SK-N-SH (cell line): ENCODE results near the gene GABRB1. TPM values are rescaled to one million over a fixed set of nuclear protein-coding genes. Genes with fewer than 3 reads are reported as not detected.

ENCODE experiments used
- CTCF ChIA-PET: fragments of 300-600, 350-600 bp; formaldehyde crosslinking; extraction: SDS; loops from one replicate; lab custom pipeline; 2021; lab: Yijun Ruan, JAX
- POLR2A ChIA-PET: fragments of 350-600 bp; sonication (Branson Sonifier 250); formaldehyde crosslinking; extraction: SDS; loops from one replicate; lab custom pipeline; 2020; ENCODE audit warnings: antibody characterized with exemption, inconsistent platforms; lab: Yijun Ruan, JAX
- DNase-seq: peaks from one replicate; pipeline ENCODE4 v3.0.0; 2012
- H2AFZ ChIP-seq: fragments of 200-600 bp; sonication (generic); 2 replicates; pipeline ENCODE4 v1.8.1; 2016; ENCODE audit warnings: antibody characterized with exemption, mild to moderate bottlenecking, low read depth
- H3F3A ChIP-seq: fragments of 200-600 bp; sonication (generic); replicated peaks from 2 replicates; pipeline ENCODE3; 2016; ENCODE audit warnings: antibody characterized with exemption, mild to moderate bottlenecking; ENCODE audit not compliant: insufficient read depth
- H3K27ac ChIP-seq, 2 experiments: fragments of 200-500 bp in 1 of 2; fragments of 200-600 bp in 1 of 2; sonication (Bioruptor generic) in 1 of 2; sonication (generic), shearing (Covaris generic) in 1 of 2; 2 replicates each; pipeline versions ENCODE4 v1.5.1 to v1.6.1; 2014 to 2016; ENCODE audit warnings: low read depth in 2 of 2, inconsistent platforms in 1 of 2, low read length in 1 of 2, mild to moderate bottlenecking in 1 of 2, mixed read lengths in 1 of 2
- H3K27me3 ChIP-seq: fragments of 200-600 bp; sonication (generic), shearing (Covaris generic); 2 replicates; pipeline ENCODE4 v1.6.1; 2016; ENCODE audit warnings: mixed run types; ENCODE audit not compliant: insufficient read depth
- H3K36me3 ChIP-seq, 2 experiments: fragments of 200-500 bp in 1 of 2; fragments of 200-600 bp in 1 of 2; sonication (Bioruptor generic) in 1 of 2; sonication (generic) in 1 of 2; replicated peaks in 1 of 2; 2 replicates each; pipeline versions ENCODE3 to v1.5.1; 2014 to 2016; ENCODE audit warnings: low read length in 1 of 2, mild to moderate bottlenecking in 1 of 2; ENCODE audit not compliant: insufficient read depth in 2 of 2, control insufficient read depth in 1 of 2
- H3K4me1 ChIP-seq, 2 experiments: fragments of 200-500 bp in 1 of 2; fragments of 200-600 bp in 1 of 2; sonication (Bioruptor generic) in 1 of 2; sonication (generic), shearing (Covaris generic) in 1 of 2; 2 replicates each; pipeline versions ENCODE4 v1.5.1 to v1.6.1; 2014 to 2016; ENCODE audit warnings: low read depth in 1 of 2, low read length in 1 of 2, mixed run types in 1 of 2; ENCODE audit not compliant: insufficient read depth in 2 of 2, control insufficient read depth in 1 of 2
- H3K4me2 ChIP-seq: fragments of 200-600 bp; sonication (generic), shearing (Covaris generic); 2 replicates; pipeline ENCODE4 v1.6.1; 2017; ENCODE audit warnings: mixed run types
- H3K4me3 ChIP-seq, 2 experiments: fragments of 200-500 bp in 1 of 2; fragments of 200-600 bp in 1 of 2; sonication (Bioruptor generic) in 1 of 2; sonication (generic), shearing (Covaris generic) in 1 of 2; 2 replicates each; pipeline versions ENCODE4 v1.5.1 to v1.8.1; 2014 to 2016; ENCODE audit warnings: low read depth in 2 of 2, inconsistent platforms in 1 of 2, low read length in 1 of 2, mild to moderate bottlenecking in 1 of 2, mixed read lengths in 1 of 2, moderate library complexity in 1 of 2
- H3K79me2 ChIP-seq: fragments of 200-600 bp; sonication (generic); 2 replicates; pipeline ENCODE4 v1.8.1; 2017; ENCODE audit warnings: mild to moderate bottlenecking; ENCODE audit not compliant: insufficient read depth
- H3K9ac ChIP-seq: fragments of 200-600 bp; sonication (generic); 2 replicates; pipeline ENCODE4 v1.6.1; 2017; ENCODE audit warnings: mixed run types
- H3K9me2 ChIP-seq: fragments of 200-600 bp; sonication (generic); 2 replicates; pipeline ENCODE4 v1.6.1; 2017; ENCODE audit warnings: mixed run types
- H3K9me3 ChIP-seq: fragments of 200-600 bp; sonication (generic); 2 replicates; pipeline ENCODE4 v1.6.1; 2017; ENCODE audit warnings: mixed run types, mild to moderate bottlenecking, moderate library complexity
- H4K20me1 ChIP-seq: fragments of 200-600 bp; sonication (generic); 2 replicates; pipeline ENCODE4 v1.6.1; 2017; ENCODE audit warnings: mild to moderate bottlenecking, mixed run types; ENCODE audit not compliant: insufficient read depth
- ELF1 ChIP-seq: IDR thresholded peaks from 2 replicates; pipeline ENCODE4 v1.4.0; 2012
- EP300 ChIP-seq, 2 experiments: IDR thresholded peaks; 2 replicates each; pipeline versions ENCODE4 v1.4.0 to v1.6.1; 2012; ENCODE audit warnings: borderline replicate concordance in 1 of 2, low read depth in 1 of 2, low read length in 1 of 2
- EZH2phosphoT487 ChIP-seq: fragments of 200-600 bp; sonication (generic); IDR thresholded peaks from 2 replicates; pipeline ENCODE4 v1.6.1; 2017; ENCODE audit warnings: low read depth, mixed run types, mild to moderate bottlenecking, antibody characterized with exemption, moderate library complexity, borderline replicate concordance
- FOXJ3 ChIP-seq: sonication (generic); formaldehyde crosslinking; IDR thresholded peaks from 2 replicates; pipeline ENCODE4 v1.5.1; 2020; ENCODE audit warnings: mild to moderate bottlenecking, missing genetic modification reagents
- IRF3 ChIP-seq: fragments of 150-350 bp; IDR thresholded peaks from 2 replicates; pipeline ENCODE4 v1.6.1; 2016; ENCODE audit warnings: mild to moderate bottlenecking, low read depth, low read length
- MEF2A ChIP-seq: IDR thresholded peaks from 2 replicates; pipeline ENCODE4 v1.4.0; 2012; ENCODE audit warnings: low read depth, borderline replicate concordance
- REST ChIP-seq: IDR thresholded peaks from 2 replicates; pipeline ENCODE4 v1.6.1; 2012; ENCODE audit warnings: mild to moderate bottlenecking, low read depth, low read length, moderate library complexity
- SIN3A ChIP-seq: IDR thresholded peaks from 2 replicates; pipeline ENCODE4 v1.6.1; 2012; ENCODE audit warnings: low read depth, mild to moderate bottlenecking, low read length, moderate library complexity, borderline replicate concordance
- USF1 ChIP-seq: IDR thresholded peaks from 2 replicates; pipeline ENCODE4 v1.4.0; 2012; ENCODE audit warnings: low read depth, borderline replicate concordance
- USF2 ChIP-seq: fragments of 150-350 bp; IDR thresholded peaks from 2 replicates; pipeline ENCODE4 v1.6.1; 2017; ENCODE audit warnings: antibody characterized with exemption, low read length, low read depth, borderline replicate concordance
- polyA plus RNA-seq, 3 experiments: library from polyadenylated mRNA; depleted of rRNA; stranded (reverse); fragments of >200 nt; gene quantifications; 2 replicates each; pipeline ENCODE4 v1.2.3, GENCODE V29; 2012

GABRB1 gene
- polyA plus RNA-seq, 1 of the 3 experiments (the other 2 are of a cell fraction): not detected

- no peak for TF ChIP-seq IRF3
- no peak for TF ChIP-seq USF2
- no peak for TF ChIP-seq EZH2phosphoT487
- TF ChIP-seq SIN3A: no peak
- TF ChIP-seq EP300 (IDR thresholded peaks at IDR 0.05; ENCODE audit: borderline replicate concordance in 1 of 2, low read depth in 1 of 2, low read length in 1 of 2): no peak
- TF ChIP-seq REST: no peak
- TF ChIP-seq ELF1: no peak
- TF ChIP-seq, all 33 proteins: peak for 0
Measured at GRCh38 chr4:47222276-47222675, 190.9 kb downstream of the GABRB1 start (continued).

GRCh38 chr4:47224361-47224760 lies 193.0 kb downstream of the GABRB1 start:
- TF ChIP-seq USF1 (no peak), FOXJ3 (CRISPR knock-in tag) (no peak), MEF2A (no peak), EZH2phosphoT487 (no peak)
- TF ChIP-seq, all 33 proteins: peak for 0

More at GRCh38 chr4:47224361-47224760, 193.0 kb downstream of the GABRB1 start:
- Histone ChIP-seq H2AFZ (no peak overlapping the region), H3K4me3 (no peak overlapping the region), H3K36me3 (no peaks in the 10 kb centered on the region), H3K27ac (no peak overlapping the region), H4K20me1 (no peaks in the 10 kb centered on the region), H3K4me1 (peaks cover 0 to 6% of the 10 kb centered on the region in 2 experiments; a peak in 1 of 4 replicates), H3K79me2 (no peaks in the 10 kb centered on the region), H3K9me3 (no peaks in the 10 kb centered on the region), H3K9ac (no peak overlapping the region), H3K4me2 (no peak overlapping the region), H3F3A (peaks cover 9% of the 10 kb centered on the region), H3K9me2 (no peaks in the 10 kb centered on the region), H3K27me3 (no peaks in the 10 kb centered on the region)
- CTCF ChIA-PET: no interaction called here
- DNase-seq: no peak
- POLR2A ChIA-PET: no interaction called here
